ENCODE results near the gene ZNF217. TPM values are rescaled to one million over a fixed set of nuclear protein-coding genes. Genes with fewer than 3 reads are reported as not detected.
"Not testable (repeated sequence)": the region's sequence is repeated elsewhere in the genome, so short reads cannot be mapped to it uniquely, and the experiment has no call there.

ZNF217 gene
- polyA plus RNA-seq, 3 donors, result 10.5 to 41.5 (median 24.4) TPM

- TF ChIP-seq, protein P1, sequence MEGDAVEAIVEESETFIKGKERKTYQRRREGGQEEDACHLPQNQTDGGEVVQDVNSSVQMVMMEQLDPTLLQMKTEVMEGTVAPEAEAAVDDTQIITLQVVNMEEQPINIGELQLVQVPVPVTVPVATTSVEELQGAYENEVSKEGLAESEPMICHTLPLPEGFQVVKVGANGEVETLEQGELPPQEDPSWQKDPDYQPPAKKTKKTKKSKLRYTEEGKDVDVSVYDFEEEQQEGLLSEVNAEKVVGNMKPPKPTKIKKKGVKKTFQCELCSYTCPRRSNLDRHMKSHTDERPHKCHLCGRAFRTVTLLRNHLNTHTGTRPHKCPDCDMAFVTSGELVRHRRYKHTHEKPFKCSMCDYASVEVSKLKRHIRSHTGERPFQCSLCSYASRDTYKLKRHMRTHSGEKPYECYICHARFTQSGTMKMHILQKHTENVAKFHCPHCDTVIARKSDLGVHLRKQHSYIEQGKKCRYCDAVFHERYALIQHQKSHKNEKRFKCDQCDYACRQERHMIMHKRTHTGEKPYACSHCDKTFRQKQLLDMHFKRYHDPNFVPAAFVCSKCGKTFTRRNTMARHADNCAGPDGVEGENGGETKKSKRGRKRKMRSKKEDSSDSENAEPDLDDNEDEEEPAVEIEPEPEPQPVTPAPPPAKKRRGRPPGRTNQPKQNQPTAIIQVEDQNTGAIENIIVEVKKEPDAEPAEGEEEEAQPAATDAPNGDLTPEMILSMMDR (IDR thresholded peaks at IDR 0.05), result no peak
- peaks cover 33 to 44% of the 10 kb centered on the region in 2 donors for H3K4me1 ChIP-seq (ENCODE audit: control insufficient read depth in 1 of 2, insufficient read depth in 2 of 2, low read length in 2 of 2)
- H3K4me2 ChIP-seq (replicated peaks; ENCODE audit: extremely low read depth, low read length, poor library complexity, severe bottlenecking), result no peak overlapping the region
- H4K20me1 ChIP-seq (ENCODE audit: insufficient read depth, low read length), result no peaks in the 10 kb centered on the region
- no peaks in the 10 kb centered on the region for H3K27me3 ChIP-seq (ENCODE audit: control insufficient read depth in 2 of 2, insufficient read depth in 2 of 2, low read length in 2 of 2)
- no peak overlapping the region for H3K4me3 ChIP-seq (replicated peaks in 1 of 3; ENCODE audit: low read depth in 2 of 3, low read length in 3 of 3)
- H3K36me3 ChIP-seq (replicated peaks in 1 of 2; ENCODE audit: control insufficient read depth in 1 of 2, insufficient read depth in 2 of 2, low read length in 2 of 2), result no peaks in the 10 kb centered on the region
- no peak for DNase-seq
- no peak overlapping the region for H3K27ac Mint-ChIP-seq
- H3K9me3 ChIP-seq (replicated peaks in 1 of 2; ENCODE audit: control insufficient read depth in 1 of 2, insufficient read depth in 1 of 2, low read length in 2 of 2), result no peaks in the 10 kb centered on the region
- H3K79me2 ChIP-seq (ENCODE audit: insufficient read depth, low read length), result peaks cover under 1% of the 10 kb centered on the region
- no peaks in the 10 kb centered on the region for H3K9me3 Mint-ChIP-seq
- H3K4me1 Mint-ChIP-seq, result peaks cover 33% of the 10 kb centered on the region
- H2AFZ ChIP-seq (ENCODE audit: insufficient read depth, low read depth, low read length, poor library complexity, severe bottlenecking), result no peak overlapping the region
- H3K27ac ChIP-seq (ENCODE audit: low read depth in 1 of 2, low read length in 2 of 2), result no peak overlapping the region
- intact Hi-C loops (cut with micrococcal nuclease), result no loop called here
- no peak overlapping the region for H3K9ac ChIP-seq (ENCODE audit: insufficient read depth, low read length, poor library complexity, severe bottlenecking)
- no peaks in the 10 kb centered on the region for H3K36me3 Mint-ChIP-seq
- H3K27me3 Mint-ChIP-seq (ENCODE audit: low read depth in 3 of 3), result peaks cover 0 to 1% (median 0%) of the 10 kb centered on the region in 3 donors
- no peak overlapping the region for H3K4me3 Mint-ChIP-seq
Measured at GRCh38 chr20:53613748-53614147, 20.1 kb upstream of the ZNF217 start.

GRCh38 chr20:53612289-53612688, 18.6 kb upstream of the ZNF217 start:
- H3K4me3 ChIP-seq (replicated peaks in 1 of 3; ENCODE audit: low read depth in 2 of 3, low read length in 3 of 3); H3K4me2 ChIP-seq (replicated peaks; ENCODE audit: extremely low read depth, low read length, poor library complexity, severe bottlenecking); H3K27me3 Mint-ChIP-seq (ENCODE audit: low read depth in 3 of 3); H3K9me3 ChIP-seq (replicated peaks in 1 of 2; ENCODE audit: control insufficient read depth in 1 of 2, insufficient read depth in 1 of 2, low read length in 2 of 2); intact Hi-C loops (cut with micrococcal nuclease); H3K4me3 Mint-ChIP-seq; H3K9ac ChIP-seq (ENCODE audit: insufficient read depth, low read length, poor library complexity, severe bottlenecking); H2AFZ ChIP-seq (ENCODE audit: insufficient read depth, low read depth, low read length, poor library complexity, severe bottlenecking); DNase-seq; H3K36me3 ChIP-seq (replicated peaks in 1 of 2; ENCODE audit: control insufficient read depth in 1 of 2, insufficient read depth in 2 of 2, low read length in 2 of 2); H3K79me2 ChIP-seq (ENCODE audit: insufficient read depth, low read length); H3K9me3 Mint-ChIP-seq; H4K20me1 ChIP-seq (ENCODE audit: insufficient read depth, low read length); H3K36me3 Mint-ChIP-seq; H3K27me3 ChIP-seq (ENCODE audit: control insufficient read depth in 2 of 2, insufficient read depth in 2 of 2, low read length in 2 of 2): not testable (repeated sequence)
- Histone ChIP-seq H3K27ac (ENCODE audit: low read depth in 1 of 2, low read length in 2 of 2) (peak overlapping the region in 1 of 2 donors; percentile 73), H3K4me1 (ENCODE audit: control insufficient read depth in 1 of 2, insufficient read depth in 2 of 2, low read length in 2 of 2) (peaks cover 41 to 53% of the 10 kb centered on the region in 2 donors)
- 97% methylated on average over 4 of the region's 8 CpGs for WGBS (ENCODE audit: insufficient coverage)
- peak overlapping the region in 6 of 7 donors; percentile 22 to 80 (median 56) for H3K27ac Mint-ChIP-seq
- peaks cover 40% of the 10 kb centered on the region for H3K4me1 Mint-ChIP-seq

Data from CD14-positive monocyte (primary cell).